Endothelial cell of umbilical vein (primary cell): Measurements from ENCODE around the gene RSPH1. TPM values are rescaled to one million over a fixed set of nuclear protein-coding genes. Genes with fewer than 3 reads are reported as not detected.

Experiments used
- BruUV-seq: library from RNA; stranded (reverse); fragments of 400-500 nt; replicated peaks from 2 replicates; lab custom pipeline; 2021; lab: Mats Ljungman, UMichigan
- CTCF ChIA-PET: fragments of 300-600, 350-600 bp; sonication (Branson Sonifier 250); formaldehyde crosslinking; loops from one replicate; lab custom pipeline; 2021; ENCODE audit warnings: antibody characterized with exemption, inconsistent platforms; lab: Charles Lee
- POLR2A ChIA-PET: fragments of 300-600, 350-600 bp; sonication (Branson Sonifier 250); formaldehyde crosslinking; loops from one replicate; lab custom pipeline; 2021; ENCODE audit warnings: antibody characterized with exemption, inconsistent platforms; lab: Charles Lee
- DNase-seq: peaks from one replicate; pipeline ENCODE4 v3.0.0-alpha.2; 2011; ENCODE audit warnings: low read depth, low spot score
- FAIRE-seq: peaks from 2 replicates; lab custom pipeline; 2011; peaks lifted over from hg19 to GRCh38; lab: Jason Lieb, UNC
- H2AFZ ChIP-seq: 2 replicates; pipeline ENCODE4 v1.6.0; 2012; ENCODE audit warnings: low read depth, low read length, control low read depth, inconsistent platforms
- H3K27ac ChIP-seq: 2 replicates; pipeline ENCODE4 v1.5.1; 2011; ENCODE audit warnings: low read depth, mild to moderate bottlenecking, control low read depth, low read length, moderate library complexity; ENCODE audit not compliant: insufficient read depth
- H3K27me3 ChIP-seq, 2 experiments: 2 replicates each; pipeline versions ENCODE4 v1.6.0 to v1.6.1; 2011; ENCODE audit warnings: low read length in 2 of 2, mixed read lengths in 1 of 2; ENCODE audit not compliant: control insufficient read depth in 2 of 2, insufficient read depth in 2 of 2
- H3K36me3 ChIP-seq, 2 experiments: 2 replicates in 1 of 2; 3 replicates in 1 of 2; pipeline ENCODE4 v1.5.1; 2011; ENCODE audit warnings: low read length in 2 of 2, mild to moderate bottlenecking in 1 of 2, moderate library complexity in 1 of 2; ENCODE audit not compliant: control insufficient read depth in 2 of 2, insufficient read depth in 2 of 2; ENCODE audit errors: extremely low read depth in 1 of 2
- H3K4me1 ChIP-seq: 3 replicates; pipeline ENCODE4 v1.5.1; 2011; ENCODE audit warnings: mild to moderate bottlenecking, low read length; ENCODE audit not compliant: control insufficient read depth, insufficient read depth; ENCODE audit errors: extremely low read depth
- H3K4me2 ChIP-seq: 2 replicates; pipeline ENCODE4 v1.6.1; 2011; ENCODE audit warnings: low read length, control low read depth, mixed read lengths; ENCODE audit not compliant: insufficient read depth
- H3K4me3 ChIP-seq, 3 experiments: fragments of 200-600 bp in 1 of 3; sonication (generic), shearing (Covaris generic) in 1 of 3; replicated peaks in 1 of 3; 2 replicates each; pipeline ENCODE4 v1.5.1; 2011 to 2016; ENCODE audit warnings: control low read depth in 3 of 3, low read length in 3 of 3, mild to moderate bottlenecking in 2 of 3, inconsistent platforms in 1 of 3, low read depth in 1 of 3, moderate library complexity in 1 of 3; ENCODE audit not compliant: insufficient read depth in 1 of 3
- H3K79me2 ChIP-seq: 2 replicates; pipeline ENCODE4 v1.6.0; 2012; ENCODE audit warnings: low read length, inconsistent platforms; ENCODE audit not compliant: control insufficient read depth, insufficient read depth
- H3K9ac ChIP-seq: replicated peaks from 2 replicates; pipeline ENCODE3; 2011; ENCODE audit warnings: low read length, control low read depth; ENCODE audit not compliant: insufficient read depth; ENCODE audit errors: extremely low read depth
- H3K9me1 ChIP-seq: replicated peaks from 3 replicates; pipeline ENCODE4 v1.6.0; 2011; ENCODE audit warnings: mild to moderate bottlenecking, low read length; ENCODE audit not compliant: control insufficient read depth, insufficient read depth; ENCODE audit errors: extremely low read depth
- H3K9me3 ChIP-seq: replicated peaks from 2 replicates; pipeline ENCODE4 v1.5.1; 2012; ENCODE audit warnings: low read length, inconsistent platforms; ENCODE audit not compliant: control insufficient read depth, insufficient read depth
- H4K20me1 ChIP-seq: replicated peaks from 2 replicates; pipeline ENCODE3; 2011; ENCODE audit warnings: mild to moderate bottlenecking, low read length; ENCODE audit not compliant: control insufficient read depth, insufficient read depth; ENCODE audit errors: extremely low read depth
- CTCF ChIP-seq, 2 donors: IDR thresholded peaks; 1 replicate in 1 of 2; 2 replicates in 1 of 2; pipeline ENCODE4 v1.5.1; 2011; ENCODE audit warnings: low read length in 2 of 2, mild to moderate bottlenecking in 2 of 2, moderate library complexity in 2 of 2, control low read depth in 1 of 2, inconsistent platforms in 1 of 2, low read depth in 1 of 2; ENCODE audit not compliant: insufficient read depth in 1 of 2; ENCODE audit errors: extremely low read depth in 1 of 2
- EZH2 ChIP-seq: IDR thresholded peaks from 2 replicates; pipeline ENCODE4 v1.6.1; 2012; ENCODE audit warnings: borderline replicate concordance, low read depth, mild to moderate bottlenecking, moderate library complexity, low read length, inconsistent platforms; ENCODE audit not compliant: severe bottlenecking
- FOS ChIP-seq: IDR thresholded peaks from 2 replicates; pipeline ENCODE4 v1.6.1; 2011; ENCODE audit warnings: mild to moderate bottlenecking, low read length, moderate library complexity, borderline replicate concordance; ENCODE audit not compliant: insufficient read depth
- GATA2 ChIP-seq: IDR thresholded peaks from 2 replicates; pipeline ENCODE4 v1.7.0; 2011; ENCODE audit warnings: low read depth, mild to moderate bottlenecking, moderate library complexity, mixed read lengths, low read length; ENCODE audit not compliant: insufficient read length, insufficient read depth
- JUN ChIP-seq: IDR thresholded peaks from 2 replicates; pipeline ENCODE4 v1.6.1; 2011; ENCODE audit warnings: borderline replicate concordance, low read depth; ENCODE audit not compliant: insufficient read length, insufficient read depth
- MAX ChIP-seq: IDR thresholded peaks from 2 replicates; pipeline ENCODE4 v1.6.1; 2011; ENCODE audit not compliant: insufficient read depth, insufficient read length
- MYC ChIP-seq: IDR thresholded peaks from one replicate; pipeline ENCODE4 v1.6.1; 2011; ENCODE audit warnings: mild to moderate bottlenecking, low read depth, low read length
- POLR2A ChIP-seq: IDR thresholded peaks from 2 replicates; pipeline ENCODE4 v1.6.1; 2012; ENCODE audit warnings: low read depth, mild to moderate bottlenecking, control low read depth, low read length
- POLR2AphosphoS5 ChIP-seq: IDR thresholded peaks from 2 replicates; pipeline ENCODE4 v1.6.1; 2012; ENCODE audit warnings: low read depth, mild to moderate bottlenecking, control low read depth, low read length, moderate library complexity; ENCODE audit not compliant: insufficient read depth
- dilution Hi-C: fragments of 300-500 bp; cut with MboI; formaldehyde crosslinking; loops from one replicate; pipeline ENCODE4 v1.15.0; 2019; ENCODE audit warnings: low sequenced_read_pairs; ENCODE audit not compliant: extremely low pct_ligation_motif_present
- intact Hi-C: fragments of 100-400 bp; cut with micrococcal nuclease; formaldehyde crosslinking; loops from one replicate; pipeline ENCODE4 v1.10.0; 2022
- polyA plus RNA-seq, 4 experiments: library from polyadenylated mRNA; depleted of rRNA in 3 of 4; stranded (reverse) in 3 of 4; unstranded in 1 of 4; fragments of >200 nt; gene quantifications; 2 replicates each; pipeline versions ENCODE4 v1.2.1 to v1.2.3, GENCODE V29; 2011 to 2012; ENCODE audit warnings: missing spikeins in 1 of 4
- total RNA-seq: library from RNA; stranded (reverse); gene quantifications from 2 replicates; pipeline ENCODE4 v1.2.3, GENCODE V29; 2021

RSPH1 gene
- total and polyA plus RNA-seq, 2 donors (not counting 3 experiments of a cell fraction or from before 2014, with no cell fraction given) = 0.08 TPM; not detected in 1

- H2AFZ ChIP-seq = no peak overlapping the region
- DNase-seq = no peak
- H3K36me3 ChIP-seq = no peaks in the 10 kb centered on the region
- intact Hi-C loops (no loop called here), dilution Hi-C loops (no loop called here)
- BruUV-seq = no TSS peak
- H3K4me2 ChIP-seq = no peak overlapping the region
- peaks cover 16 to 19% of the 10 kb centered on the region in 2 experiments for H3K27me3 ChIP-seq
- H3K4me1 ChIP-seq = peaks cover 7% of the 10 kb centered on the region
- POLR2A ChIA-PET = no interaction called here
- CTCF ChIA-PET = interaction anchor here (1.1 kb wide), 1 partner anchor 23 kb away, joined by 3 read pairs; no protein-coding TSS in a partner anchor
- H3K9ac ChIP-seq = no peak overlapping the region
- H3K27ac ChIP-seq = no peak overlapping the region
- no peaks in the 10 kb centered on the region for H3K9me1 ChIP-seq
- no peaks in the 10 kb centered on the region for H3K9me3 ChIP-seq
- no peak overlapping the region for H3K4me3 ChIP-seq
- TF ChIP-seq MAX (no peak), JUN (no peak), GATA2 (no peak), MYC (no peak), CTCF (IDR thresholded peaks at IDR 0.05; ENCODE audit: extremely low read depth in 1 of 2, insufficient read depth in 1 of 2, low read depth in 1 of 2, low read length in 2 of 2) (no peak), FOS (no peak), POLR2AphosphoS5 (no peak), EZH2 (no peak), POLR2A (no peak)
- H4K20me1 ChIP-seq = no peaks in the 10 kb centered on the region
- FAIRE-seq = no peak
- H3K79me2 ChIP-seq = no peaks in the 10 kb centered on the region
Observed at GRCh38 chr21:42491328-42491727, 4.7 kb downstream of the RSPH1 start.
